Stimulated activated CD8-positive, alpha-beta memory T cell treated with anti-CD3 and anti-CD28 coated beads, Interleukin-15, amount 100 ng/mL, for 4 hours (primary cell): ENCODE results near the gene ARHGEF33.

Source experiments
- DNase-seq, 2 donors: peaks; one replicate each; pipeline ENCODE4 v3.0.0-alpha.2; 2020; ENCODE audit warnings: low read depth in 2 of 2

ARHGEF33 gene

DNA sequence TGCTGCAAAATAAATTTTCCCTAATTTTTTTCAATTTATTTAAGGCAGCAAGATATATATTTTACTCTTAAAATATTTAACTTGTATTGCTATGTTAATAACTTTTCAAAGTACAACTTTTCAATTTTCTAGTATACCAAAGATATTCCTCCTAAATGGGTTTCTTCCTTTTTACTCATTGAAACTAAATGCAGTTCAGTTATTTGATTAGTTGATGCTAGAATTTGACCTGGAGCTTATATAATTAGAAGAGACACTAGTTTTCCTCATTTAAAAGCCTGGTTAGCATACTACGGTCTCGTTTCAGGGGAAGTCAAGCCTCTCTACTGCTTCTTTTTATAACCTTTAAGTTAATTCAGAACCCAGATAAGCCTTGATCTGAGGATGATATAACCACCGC lies at the start of gene ARHGEF33:
TSS of gene ARHGEF33 (plus strand) at position 301 of the 400 bp plus-strand sequence. CDS start 29,573 bp downstream, outside the sequence.
- no peak for DNase-seq

DNA sequence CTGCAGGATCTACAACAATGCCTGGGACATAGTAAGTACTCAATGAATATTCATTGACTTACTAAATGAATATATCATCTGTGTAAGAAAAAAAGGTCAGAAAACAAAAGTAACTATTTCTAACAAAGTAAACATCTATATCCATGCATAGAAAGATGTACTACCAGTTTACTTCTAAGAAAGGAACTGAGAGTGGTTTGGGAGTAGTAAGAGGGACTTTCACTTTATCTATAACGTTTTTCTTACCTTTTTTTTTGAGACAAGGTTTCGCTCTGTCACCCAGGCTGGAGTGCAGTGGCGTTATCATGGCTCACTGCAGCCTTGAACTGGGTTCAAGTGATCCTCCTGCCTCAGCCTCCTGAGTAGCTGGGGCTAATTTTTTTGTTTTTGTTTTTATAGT lies 39.6 kb upstream of the ARHGEF33 start:
- no peak for DNase-seq

DNA sequence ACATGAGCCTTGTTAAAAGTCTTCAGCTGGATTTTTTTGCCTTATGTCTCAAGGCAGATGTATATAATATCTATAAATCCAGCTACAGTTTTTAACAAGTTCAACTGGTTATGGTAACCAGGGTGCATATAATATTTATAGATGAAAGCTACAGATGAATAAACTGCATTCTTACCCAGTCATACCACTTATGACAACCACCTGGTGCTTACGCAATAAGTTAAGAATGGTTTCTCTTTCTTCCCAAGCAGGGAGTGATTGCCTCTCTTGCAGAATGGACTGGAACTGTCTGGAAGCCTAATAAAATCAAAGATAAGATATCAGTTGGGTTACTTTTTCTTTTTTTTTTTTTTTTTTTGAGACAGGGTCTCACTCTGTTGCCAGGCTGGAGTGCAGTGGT lies 33.5 kb upstream of the ARHGEF33 start:
- no peak for DNase-seq

DNA sequence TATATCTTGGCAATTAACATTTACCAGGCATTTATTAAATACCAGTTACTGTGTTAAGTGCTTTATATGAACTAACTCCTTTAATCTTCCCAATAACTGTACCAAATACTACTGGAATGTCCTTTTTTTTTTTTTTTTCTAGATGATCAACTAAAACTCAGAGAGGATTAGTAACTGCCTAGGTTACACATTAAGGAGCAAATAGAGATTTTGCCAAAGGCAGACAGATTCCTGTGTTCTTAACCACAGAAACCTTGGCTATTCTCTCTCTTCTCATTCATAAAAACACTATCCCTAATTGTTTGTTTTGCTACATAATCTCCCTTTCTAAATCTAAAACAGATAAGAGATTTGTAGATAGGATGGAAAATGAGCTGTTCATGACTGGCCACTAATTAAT lies 27.2 kb upstream of the ARHGEF33 start:
- DNase-seq = no peak

DNA sequence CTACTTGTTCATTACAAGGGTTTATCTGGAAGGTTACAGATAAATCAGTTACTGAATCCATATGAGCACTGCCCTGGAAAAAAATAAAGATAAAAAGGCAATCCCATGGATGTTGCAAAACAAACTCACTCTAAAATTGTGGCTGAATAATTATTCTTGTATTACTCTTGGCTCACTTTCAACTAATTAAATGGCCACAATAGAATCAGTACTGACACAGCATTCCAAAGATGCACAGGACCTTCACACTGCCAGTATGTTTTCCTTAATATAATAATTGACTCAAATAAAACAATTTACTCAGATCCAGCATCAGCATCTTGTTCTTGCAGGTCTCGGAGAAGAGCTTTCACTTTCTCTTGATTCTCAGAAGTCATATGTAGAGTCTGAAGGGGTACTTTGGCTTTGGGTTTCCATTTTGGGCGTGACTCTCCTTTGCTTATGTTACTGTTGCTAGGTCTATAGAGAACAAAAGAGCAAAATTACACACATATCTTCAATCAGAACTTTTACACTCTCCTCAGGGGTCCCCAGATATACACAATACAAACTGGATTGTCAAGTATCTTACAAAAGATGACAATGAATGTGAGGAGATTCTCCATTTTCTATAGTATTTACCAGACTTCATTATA lies 26.5 kb upstream of the ARHGEF33 start:
- no peak for DNase-seq

DNA sequence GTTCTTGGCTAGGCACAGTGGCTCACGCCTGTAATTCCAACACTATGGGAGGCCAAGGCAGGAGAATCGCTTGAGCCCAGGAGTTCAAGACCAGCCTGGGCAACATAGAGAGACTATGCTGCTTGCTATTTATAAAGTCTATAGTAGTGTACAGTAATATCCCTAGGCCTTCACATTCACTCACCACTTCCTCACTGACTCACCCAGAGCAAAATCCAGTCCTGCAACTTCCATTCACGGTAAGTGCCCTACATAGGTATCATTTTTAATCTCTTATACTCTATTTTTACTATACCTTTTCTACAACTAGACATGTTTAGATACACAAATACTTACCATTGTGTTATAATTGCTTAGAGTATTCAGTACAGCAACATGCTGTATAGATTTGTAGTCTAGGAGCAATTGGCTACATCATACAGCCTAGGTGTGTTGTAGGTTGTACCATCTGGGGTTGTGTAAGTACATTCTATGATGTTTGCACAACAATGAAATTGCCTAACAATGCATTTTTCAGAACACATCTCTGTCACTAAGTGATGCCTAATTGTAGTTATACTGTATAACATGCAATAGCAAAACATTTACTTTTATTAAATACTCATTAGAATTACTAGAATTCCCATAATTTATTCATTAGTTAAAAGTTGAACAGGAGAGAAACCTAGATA lies 22.8 kb upstream of the ARHGEF33 start:
- DNase-seq = no peak

DNA sequence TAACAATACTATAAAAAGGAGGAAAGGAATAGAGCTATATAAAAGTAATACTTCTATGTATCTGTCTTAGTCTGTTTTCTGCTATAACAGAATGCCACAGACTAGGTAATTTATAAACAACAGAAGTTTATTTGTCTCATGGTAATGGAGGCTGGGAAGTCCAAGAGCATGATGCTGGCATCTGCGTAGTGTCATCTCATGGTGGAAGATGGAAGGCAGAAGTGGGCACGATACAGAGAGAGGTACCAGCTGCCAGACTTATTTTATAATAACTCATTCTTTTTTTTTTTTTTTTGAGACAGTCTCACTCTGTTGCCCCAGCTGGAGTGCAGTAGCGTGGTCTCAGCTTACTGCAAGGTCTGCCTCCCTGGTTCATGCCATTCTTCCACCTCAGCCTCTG lies 18.2 kb upstream of the ARHGEF33 start:
- no peak for DNase-seq

DNA sequence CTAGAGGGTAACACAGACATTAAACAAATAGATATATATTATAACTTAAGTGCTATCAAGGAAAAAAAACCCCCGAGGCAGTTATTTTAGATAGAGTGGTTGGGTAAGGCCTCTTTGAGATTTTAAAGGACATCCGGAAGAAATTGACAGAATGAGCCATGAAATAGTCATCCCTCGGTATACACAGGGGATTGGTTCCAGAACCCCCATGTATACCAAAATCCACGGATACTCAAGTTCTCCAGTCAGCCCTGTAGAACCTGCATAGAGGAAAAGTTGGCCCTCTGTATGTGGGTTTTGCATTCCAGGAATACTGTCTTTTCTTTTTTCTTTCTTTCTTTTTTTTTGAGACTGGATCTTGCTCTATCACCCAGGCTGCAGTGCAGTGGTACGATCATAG lies 15.9 kb upstream of the ARHGEF33 start:
- no peak for DNase-seq

DNA sequence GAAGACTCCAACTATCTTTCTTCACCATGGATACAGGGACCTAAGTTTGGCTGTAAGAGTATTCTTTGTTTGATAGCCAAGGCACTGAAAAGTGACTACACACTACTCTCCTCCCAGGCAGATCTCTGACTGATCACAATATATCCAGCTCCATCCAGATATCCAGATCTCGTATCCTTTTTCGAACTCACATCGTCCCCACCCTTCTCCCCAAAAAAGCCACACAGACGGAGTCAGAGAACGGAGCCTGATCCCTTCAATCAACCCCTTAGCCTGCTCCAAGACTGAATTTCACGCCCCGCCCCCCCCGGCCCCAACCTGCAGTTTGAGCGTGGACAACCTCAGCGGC lies 14.5 kb upstream of the ARHGEF33 start:
- DNase-seq = peak in 1 of 2 donors; percentile 2

DNA sequence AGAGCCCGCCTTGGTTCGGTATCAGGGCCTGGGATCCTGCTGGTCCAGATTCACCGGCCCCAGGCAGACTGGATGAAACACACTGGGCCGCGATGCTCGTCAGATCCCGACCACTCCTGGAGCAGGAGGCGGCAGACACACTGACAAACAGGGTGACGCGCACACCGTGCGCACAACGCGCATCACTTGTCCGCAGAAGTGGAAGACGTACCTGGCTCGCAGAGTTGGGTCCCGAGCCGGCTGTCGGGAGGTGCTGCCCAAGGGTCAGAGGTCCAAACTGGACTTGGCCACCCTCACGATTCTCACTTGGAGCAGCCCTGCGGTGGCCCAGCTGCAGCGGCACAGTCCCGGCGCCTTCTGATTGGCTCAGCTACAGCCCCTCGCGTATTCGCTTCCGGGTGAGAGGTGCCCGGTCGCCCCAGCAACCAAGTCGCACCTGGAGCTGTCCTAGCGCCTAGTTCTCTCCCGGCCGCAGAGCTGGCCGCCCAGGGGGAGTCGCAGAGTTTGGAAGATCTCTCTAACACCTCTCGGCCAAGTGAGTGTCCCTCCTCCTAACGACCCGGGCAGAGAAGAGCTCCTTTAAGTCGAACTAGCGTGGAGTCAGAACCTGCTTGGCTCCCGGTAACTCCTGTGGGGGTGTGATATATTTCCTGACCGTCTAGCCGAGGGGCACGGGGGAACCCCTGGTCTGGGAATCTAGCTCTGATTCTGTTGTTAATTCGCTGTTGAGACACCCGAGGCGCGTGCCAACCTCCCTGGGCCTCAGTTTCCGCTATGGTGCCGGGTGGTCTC lies 13.9 kb upstream of the ARHGEF33 start, which contains the start of the genes DHX57 and MORN2:
TSS of gene DHX57 (minus strand) at position 359 of the 792 bp plus-strand sequence. CDS start 7,529 bp downstream, outside the sequence.
TSS of gene MORN2 (plus strand) at position 401 of the 792 bp plus-strand sequence.
- DNase-seq = peak; percentile 49 to 62

DNA sequence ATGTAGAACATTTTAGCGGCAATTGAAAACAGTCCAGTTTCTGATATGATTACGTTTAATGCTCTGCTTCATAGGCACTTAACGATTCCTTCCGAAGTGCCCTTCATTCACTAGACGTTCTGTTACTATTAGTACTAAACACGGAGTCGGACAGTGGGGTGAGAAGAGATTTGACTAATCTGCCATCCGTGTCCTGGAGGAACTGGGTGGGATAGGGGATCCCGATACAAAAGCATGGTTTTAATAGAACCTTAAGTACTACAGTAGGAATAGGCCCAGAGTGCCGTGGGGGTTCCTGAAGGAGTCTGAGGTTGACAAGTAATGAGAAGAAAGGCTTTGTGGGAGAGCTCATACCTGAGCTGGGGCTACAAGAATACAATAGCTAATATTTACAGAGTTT lies 13.3 kb upstream of the ARHGEF33 start:
- no peak for DNase-seq

DNA sequence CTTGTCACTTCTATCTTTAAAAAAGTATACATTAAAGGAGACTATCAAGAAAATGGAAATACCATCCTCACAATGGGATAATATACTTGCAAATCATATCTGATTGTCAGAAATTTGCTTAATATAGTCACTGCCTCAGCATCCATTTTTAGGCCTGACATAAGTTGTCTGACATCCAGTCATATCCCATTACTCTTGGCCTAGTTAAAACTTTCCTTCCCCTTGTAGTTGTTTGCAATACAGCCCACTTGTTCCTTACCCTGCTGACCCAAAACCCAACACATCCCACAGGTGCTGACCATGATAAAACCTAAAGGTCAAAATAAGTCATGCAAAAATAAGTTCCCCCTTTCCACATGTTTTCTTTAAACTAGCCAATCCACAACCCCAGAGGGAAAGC lies 3.6 kb upstream of the ARHGEF33 start:
- DNase-seq = no peak

DNA sequence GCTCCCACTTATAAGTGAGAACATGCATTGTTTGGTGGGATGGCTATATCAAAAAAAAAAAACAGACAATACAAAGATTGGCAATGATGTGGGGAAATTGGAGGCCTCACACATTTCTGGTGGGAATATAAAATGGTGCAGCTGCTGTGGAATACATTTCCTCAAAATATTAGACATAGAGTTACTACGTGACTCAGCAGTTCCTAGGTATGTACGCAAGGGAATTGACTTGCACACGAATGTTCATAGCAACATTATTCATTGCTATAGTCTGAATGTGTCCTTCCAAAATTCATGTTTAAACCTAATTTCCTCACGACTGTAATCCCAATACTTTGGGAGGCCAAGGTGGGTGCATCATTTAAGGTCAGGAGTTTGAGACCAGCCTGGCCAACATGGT lies 2.3 kb upstream of the ARHGEF33 start:
- DNase-seq = no peak

DNA sequence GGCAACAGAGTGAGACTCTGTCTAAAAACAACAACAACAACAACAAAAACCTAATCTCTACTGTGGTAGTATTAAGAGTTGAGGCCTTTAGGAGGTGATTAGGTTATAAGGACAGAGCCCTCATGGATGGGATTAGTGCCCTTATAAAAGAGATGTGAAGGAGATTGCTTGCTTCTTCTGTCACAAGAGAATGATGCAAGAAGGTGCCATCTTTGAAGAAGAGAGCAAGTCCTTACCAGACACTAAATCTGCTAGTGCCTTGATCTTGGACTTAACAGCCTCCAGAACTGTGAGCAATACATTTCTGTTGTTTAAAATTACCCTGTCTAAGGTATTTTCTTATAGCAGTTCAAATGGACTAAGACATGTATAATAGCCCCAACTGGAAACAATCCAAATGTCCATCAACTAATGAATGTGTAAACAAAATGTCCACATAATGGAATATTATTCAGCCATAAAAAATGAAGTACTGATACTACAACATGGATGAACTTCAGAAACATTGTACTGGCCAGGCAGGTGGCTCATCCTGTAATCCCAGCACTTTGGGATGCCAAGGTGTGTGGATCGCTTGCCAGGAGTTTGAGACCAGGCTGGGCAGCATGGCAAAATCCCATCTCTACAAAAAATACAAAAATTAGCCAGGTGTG lies 1.6 kb upstream of the ARHGEF33 start:
- no peak for DNase-seq

DNA sequence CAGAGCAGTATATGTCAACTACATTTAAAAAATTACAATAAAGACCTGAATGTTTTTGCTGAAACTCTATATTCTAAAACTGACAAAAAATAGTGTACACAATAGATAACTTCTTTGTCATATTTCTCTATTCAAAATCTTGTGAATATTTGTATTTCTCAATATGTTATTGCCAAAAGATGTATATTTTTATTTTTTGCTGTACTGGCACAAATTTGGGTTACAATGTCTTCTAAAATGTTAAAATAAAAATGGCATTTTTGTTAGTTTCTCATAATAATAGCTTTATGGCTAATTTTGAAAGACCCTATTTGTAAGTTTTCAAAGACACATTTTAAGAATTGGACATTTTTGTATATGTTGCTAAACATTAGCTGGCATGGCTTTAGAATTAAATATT lies 630 bp upstream of the ARHGEF33 start:
- no peak for DNase-seq

DNA sequence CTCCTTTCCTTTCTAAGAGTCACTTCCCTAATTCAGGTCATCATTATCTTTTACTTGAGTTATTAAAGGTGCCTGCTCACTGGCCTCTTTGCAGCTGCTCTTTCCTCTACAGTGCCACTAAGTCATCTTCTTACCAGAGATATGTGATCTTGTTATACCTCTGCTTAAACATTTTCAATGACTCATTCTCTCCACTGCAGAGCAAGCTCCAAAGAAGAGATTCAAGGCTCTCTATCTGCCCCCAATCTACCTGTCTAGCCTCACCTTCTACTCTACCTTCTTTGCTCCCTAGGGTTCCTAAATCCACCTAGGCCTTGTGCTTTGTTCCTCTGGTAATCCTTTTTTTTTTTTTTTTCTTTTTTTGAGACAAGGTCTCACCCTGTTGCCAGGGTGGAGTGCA lies 3.1 kb downstream of the ARHGEF33 start:
- no peak for DNase-seq

DNA sequence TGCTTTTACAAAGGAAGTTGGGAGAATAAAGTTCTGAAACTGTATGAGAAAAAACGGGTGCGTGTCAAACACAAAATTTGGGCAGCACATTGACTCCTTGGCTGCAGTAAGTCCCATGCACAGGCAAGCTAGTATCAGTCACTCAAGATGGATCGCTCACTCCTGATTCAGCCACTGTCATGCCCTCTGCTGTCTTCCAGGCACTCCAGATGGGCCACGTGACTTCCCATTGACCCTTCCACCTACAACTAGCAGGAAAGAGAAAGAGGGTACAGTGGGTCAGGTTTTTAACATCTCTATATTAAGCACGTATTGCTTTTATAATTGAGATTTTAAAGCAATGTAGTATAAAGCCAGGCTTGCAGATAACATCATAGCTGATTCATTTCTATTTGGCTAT lies 8.6 kb downstream of the ARHGEF33 start:
- no peak for DNase-seq

DNA sequence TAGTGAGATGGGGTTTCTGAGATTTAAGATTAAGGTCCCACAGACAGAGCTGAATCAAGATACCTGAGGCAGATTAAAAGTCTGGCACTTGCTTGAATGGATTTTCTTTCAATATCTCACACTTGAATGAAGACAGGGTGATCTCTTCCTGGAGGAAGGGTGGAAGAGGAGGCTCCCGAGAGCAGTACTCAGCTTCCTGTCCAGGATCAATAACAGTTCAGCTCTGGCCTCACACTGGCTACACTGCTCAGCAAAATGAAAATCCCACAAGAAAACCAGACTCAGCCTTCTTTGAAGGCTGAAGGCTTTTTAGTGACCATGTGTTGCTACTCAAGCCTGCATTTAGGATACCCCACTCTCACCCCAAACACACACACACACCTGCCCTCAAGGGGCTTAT lies 11.1 kb downstream of the ARHGEF33 start:
- DNase-seq = no peak

DNA sequence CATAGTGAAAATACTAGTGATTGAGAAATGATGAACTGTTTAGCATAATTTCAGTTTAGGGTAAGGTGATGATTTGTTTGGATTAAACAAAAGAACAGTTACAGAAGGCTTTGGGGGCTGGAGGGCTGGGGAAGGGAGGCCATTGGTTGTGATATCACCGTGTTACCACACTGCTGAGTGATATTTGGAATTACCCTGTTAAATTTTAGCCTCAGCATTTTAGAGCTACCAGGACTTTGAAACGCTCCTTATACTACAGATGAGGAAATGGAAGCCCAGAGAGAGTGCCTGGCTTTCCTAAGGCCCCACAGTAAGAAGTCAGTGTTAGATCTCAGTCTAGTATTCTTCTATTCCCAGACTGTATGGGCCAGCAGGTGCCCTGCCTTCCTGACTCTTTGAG lies 15.6 kb downstream of the ARHGEF33 start:
- no peak for DNase-seq

DNA sequence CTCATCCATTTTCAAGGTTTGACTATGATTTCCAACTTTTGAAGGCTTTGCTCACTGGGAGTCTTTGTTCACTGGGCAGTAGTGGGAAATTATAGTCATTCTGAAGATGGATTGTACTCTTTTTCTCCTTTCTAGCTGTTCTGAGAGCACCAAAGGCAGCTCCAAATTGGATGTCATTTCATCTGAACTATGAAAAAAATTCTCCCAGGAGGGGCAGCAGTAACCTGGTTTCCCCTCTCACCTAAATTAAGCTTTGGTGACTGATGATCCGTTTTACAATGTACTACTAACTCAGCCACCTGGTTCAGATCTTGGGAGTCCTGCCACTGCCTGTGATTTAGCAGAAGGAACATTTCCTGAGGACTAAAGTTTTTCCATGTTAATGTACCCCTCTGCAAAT lies 17.6 kb downstream of the ARHGEF33 start:
- no peak for DNase-seq

DNA sequence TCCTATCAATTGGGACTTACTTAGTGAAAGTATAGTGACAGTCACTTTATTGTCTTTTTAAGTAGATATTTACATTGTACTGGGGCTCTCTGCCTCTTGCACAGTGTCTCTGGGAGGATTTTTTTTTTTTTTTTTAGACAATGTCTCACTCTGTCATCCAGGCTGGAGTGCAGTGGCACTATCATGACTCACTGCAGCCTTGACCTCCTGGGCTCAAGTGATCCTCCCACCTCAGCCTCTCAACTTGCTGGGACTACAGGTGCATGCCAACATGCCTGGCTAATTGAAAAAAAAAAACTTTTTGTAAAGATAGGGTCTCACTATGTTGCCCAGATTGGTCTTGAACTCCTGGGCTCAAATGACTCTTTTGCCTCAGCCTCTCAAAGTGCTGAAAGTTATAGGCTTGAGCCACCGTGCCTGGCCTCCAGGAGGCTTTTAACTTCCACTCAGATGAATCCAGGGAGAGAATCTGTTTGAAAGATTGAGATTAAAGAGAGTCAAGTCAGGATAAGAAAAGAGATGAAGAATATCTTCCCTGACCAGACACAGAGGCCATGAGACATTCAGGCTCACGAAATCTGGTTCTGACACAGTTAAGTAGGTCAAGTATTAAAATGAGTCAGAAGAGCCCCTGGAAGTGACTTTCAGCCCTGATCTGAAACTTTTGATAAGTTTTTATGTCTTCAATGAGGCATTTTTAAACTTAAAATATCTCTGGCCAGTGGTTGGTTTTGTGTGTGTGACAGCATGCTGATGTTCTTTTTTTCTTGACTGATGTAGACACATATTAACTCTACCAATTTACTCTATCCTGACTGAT lies 18.3 kb downstream of the ARHGEF33 start:
- no peak for DNase-seq
